Jurkat, Clone E6-1 (cell line): ENCODE data around the gene SMOC2.

Experiments used
- DNase-seq: peaks from one replicate; pipeline ENCODE4 v3.0.0-alpha.2; 2011; ENCODE audit warnings: low read depth, low spot score
- H3K4me3 ChIP-seq: 2 replicates; pipeline ENCODE4 v1.5.1; 2011; ENCODE audit warnings: mild to moderate bottlenecking, low read length, control low read depth, moderate library complexity

SMOC2 gene

GRCh38 chr6:168414336-168415097 is 26.5 kb upstream of the SMOC2 start:
- DNase-seq = no peak
- no peak overlapping the region for H3K4me3 ChIP-seq

- DNase-seq = no peak
- no peak overlapping the region for H3K4me3 ChIP-seq
These were observed 25.6 kb upstream of the SMOC2 start for GRCh38 chr6:168415098-168415992.

- no peak for DNase-seq
- H3K4me3 ChIP-seq = no peak overlapping the region
These were observed 24.9 kb upstream of the SMOC2 start for GRCh38 chr6:168415993-168416530.

- no peak for DNase-seq
- H3K4me3 ChIP-seq = no peak overlapping the region
These were observed 24.5 kb upstream of the SMOC2 start for GRCh38 chr6:168416531-168416930.

GRCh38 chr6:168417191-168417590 is 23.8 kb upstream of the SMOC2 start:
- no peak overlapping the region for H3K4me3 ChIP-seq
- no peak for DNase-seq

GRCh38 chr6:168417679-168418557 is 23.1 kb upstream of the SMOC2 start:
- H3K4me3 ChIP-seq = no peak overlapping the region
- DNase-seq = no peak

- DNase-seq = no peak
- no peak overlapping the region for H3K4me3 ChIP-seq
These were observed 22.3 kb upstream of the SMOC2 start for GRCh38 chr6:168418711-168419121.

- H3K4me3 ChIP-seq = no peak overlapping the region
- DNase-seq = no peak
These were observed 21.4 kb upstream of the SMOC2 start for GRCh38 chr6:168419569-168419968.

- DNase-seq = no peak
- no peak overlapping the region for H3K4me3 ChIP-seq
These were observed 20.9 kb upstream of the SMOC2 start for GRCh38 chr6:168420084-168420483.

GRCh38 chr6:168420706-168421105 is 20.3 kb upstream of the SMOC2 start:
- no peak for DNase-seq
- no peak overlapping the region for H3K4me3 ChIP-seq

- DNase-seq = no peak
- H3K4me3 ChIP-seq = no peak overlapping the region
These were observed 13.8 kb upstream of the SMOC2 start for GRCh38 chr6:168427184-168427583.

- no peak for DNase-seq
- H3K4me3 ChIP-seq = no peak overlapping the region
These were observed 12.7 kb upstream of the SMOC2 start for GRCh38 chr6:168428052-168428826.

- H3K4me3 ChIP-seq = no peak overlapping the region
- no peak for DNase-seq
These were observed 12.1 kb upstream of the SMOC2 start for GRCh38 chr6:168428863-168429262.

GRCh38 chr6:168432196-168432595 is 8.8 kb upstream of the SMOC2 start:
- no peak for DNase-seq
- H3K4me3 ChIP-seq = no peak overlapping the region

- no peak overlapping the region for H3K4me3 ChIP-seq
- no peak for DNase-seq
These were observed 7.1 kb upstream of the SMOC2 start for GRCh38 chr6:168433898-168434297.

- DNase-seq = no peak
- no peak overlapping the region for H3K4me3 ChIP-seq
These were observed 6.5 kb upstream of the SMOC2 start for GRCh38 chr6:168434505-168434904.

- no peak for DNase-seq
- no peak overlapping the region for H3K4me3 ChIP-seq
These were observed 3.2 kb upstream of the SMOC2 start for GRCh38 chr6:168437751-168438150.

- H3K4me3 ChIP-seq = no peak overlapping the region
These were observed 2.0 kb upstream of the SMOC2 start for GRCh38 chr6:168438783-168439520.

More at GRCh38 chr6:168438783-168439520, 2.0 kb upstream of the SMOC2 start:
- DNase-seq = no peak
